Right renal cortex interstitium (tissue), 3 donors: ENCODE data around the gene SOCS6. TPM values are rescaled to one million over a fixed set of nuclear protein-coding genes. Genes with fewer than 3 reads are reported as not detected.
"Not testable (repeated sequence)": the region's sequence is repeated elsewhere in the genome, so short reads cannot be mapped to it uniquely, and the experiment has no call there.

ENCODE experiments used
- DNase-seq, 3 donors: peaks; one replicate each; pipeline ENCODE4 v3.0.0-alpha.2; 2013; ENCODE audit warnings: low read depth in 3 of 3, low spot score in 2 of 3
- polyA plus RNA-seq, 3 donors: library from polyadenylated mRNA; unstranded; fragments of 120-200 nt; gene quantifications; one replicate each; pipeline ENCODE4 v1.2.1, GENCODE V29; 2013; ENCODE audit not compliant: insufficient read length in 3 of 3

SOCS6 gene
- polyA plus RNA-seq, 3 donors: 32.5 to 33.4 (median 33.0) TPM

DNA sequence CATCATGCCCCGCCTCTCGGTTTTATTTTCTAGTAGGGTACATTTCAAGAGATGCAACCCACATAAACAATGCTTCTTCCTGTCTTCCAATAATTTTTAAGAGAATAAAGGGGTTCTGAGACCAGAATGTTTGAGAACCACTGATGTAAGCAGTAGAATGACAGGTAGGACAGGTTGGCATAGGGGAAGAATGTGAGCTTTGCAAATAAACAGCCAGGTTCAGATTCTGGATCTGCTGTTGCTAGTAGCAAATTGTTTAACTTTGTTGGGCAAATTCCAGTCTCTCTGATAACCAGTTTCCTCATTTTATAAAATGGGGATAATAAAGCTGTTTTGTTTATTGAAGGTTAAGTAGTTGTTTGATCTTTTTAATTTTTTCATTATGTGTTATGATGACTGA, 32.8 kb downstream of the SOCS6 start:
- DNase-seq: no peak

GRCh38 chr18:70322385-70322784, 33.5 kb downstream of the SOCS6 start:
- DNase-seq: no peak

DNA sequence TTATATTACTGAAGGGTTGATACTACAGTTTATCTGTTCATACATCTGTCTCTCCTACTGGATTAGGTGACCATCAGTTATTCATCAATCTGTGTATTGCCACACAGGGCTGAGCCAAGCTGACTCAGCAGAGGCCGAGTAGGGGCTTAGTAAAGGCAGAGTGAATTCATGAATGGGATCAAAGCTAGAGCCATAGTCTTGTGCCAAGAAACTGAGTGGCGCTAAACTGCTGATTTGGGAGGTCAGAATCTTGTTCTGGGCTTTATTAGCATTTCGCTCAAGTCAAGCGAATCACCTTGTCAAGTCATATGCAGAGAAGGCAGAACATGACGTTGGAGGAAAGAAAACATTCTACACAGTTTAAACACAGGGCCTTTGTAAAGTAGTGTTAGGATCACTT, 34.1 kb downstream of the SOCS6 start:
- no peak for DNase-seq

DNA sequence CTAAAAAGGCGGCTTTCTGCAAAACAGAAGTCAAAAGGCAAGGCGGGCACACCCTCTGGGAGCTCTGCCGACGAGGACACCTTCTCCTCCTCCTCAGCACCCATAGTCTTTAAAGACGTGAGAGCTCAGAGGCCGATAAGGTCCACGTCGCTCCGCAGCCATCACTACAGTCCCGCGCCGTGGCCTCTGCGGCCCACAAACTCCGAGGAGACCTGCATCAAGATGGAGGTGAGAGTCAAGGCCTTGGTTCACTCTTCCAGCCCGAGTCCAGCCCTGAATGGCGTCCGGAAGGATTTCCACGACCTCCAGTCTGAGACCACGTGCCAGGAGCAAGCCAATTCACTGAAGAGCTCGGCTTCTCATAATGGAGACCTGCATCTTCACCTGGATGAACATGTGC, 36.1 kb downstream of the SOCS6 start:
- no peak for DNase-seq

- DNase-seq: no peak
Measured at GRCh38 chr18:70326255-70326654, 37.4 kb downstream of the SOCS6 start.

DNA sequence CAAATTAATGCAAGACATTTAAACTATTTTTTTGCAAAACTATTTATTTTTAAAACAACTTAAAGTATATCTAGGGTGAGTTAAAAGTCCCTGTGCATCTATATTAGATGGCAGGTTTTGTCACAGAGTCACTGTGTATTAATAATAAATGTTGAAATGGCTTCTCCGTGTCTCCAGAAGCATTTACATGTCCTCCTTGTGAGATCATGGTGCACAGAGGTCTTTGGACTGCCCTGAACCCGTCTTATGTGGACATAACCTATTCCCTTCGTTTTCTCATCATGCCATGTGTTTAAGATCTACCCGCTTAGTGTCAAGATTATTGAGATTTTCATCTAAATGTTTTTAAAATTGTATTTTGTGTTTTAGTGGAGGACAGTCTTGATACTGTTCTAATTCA, 39.3 kb downstream of the SOCS6 start:
- no peak for DNase-seq

DNA sequence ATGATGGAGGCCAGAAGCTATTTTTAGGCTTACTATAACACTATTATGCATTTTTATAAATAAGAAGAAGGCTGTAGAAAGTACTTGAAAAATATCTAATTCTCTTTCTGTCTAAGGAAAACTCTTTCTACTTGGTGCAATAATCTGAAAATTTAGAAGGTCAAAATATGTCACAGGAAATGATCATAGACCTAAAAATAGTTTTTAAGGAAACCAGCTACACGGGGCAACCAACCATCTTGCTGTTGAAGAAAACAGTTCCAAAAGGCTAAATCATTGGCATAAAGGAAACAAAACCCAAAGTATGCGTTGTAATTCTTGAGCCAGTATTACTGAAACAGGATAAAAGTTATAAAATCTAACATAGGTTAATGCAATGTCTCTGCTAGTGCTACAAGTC, 40.2 kb downstream of the SOCS6 start:
- no peak for DNase-seq

DNA sequence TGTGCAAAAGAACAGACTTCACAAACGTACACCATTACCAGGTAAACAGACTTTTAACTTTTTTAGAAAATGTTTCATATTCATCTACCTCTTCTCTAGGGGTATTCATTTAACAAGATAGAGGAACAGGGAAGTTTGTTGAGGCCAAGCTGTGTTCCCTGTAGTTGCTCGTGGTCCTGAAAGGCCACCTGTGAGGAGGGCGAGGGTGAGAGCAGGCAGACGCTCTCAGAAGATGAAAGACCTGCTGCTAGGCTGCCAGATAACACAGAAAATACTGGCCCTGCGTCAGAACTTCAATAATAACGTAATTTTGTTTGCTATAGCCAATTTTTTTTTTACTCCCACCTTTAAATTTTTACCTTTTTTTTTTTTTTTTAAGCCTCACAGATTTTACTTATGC, 42.0 kb downstream of the SOCS6 start:
- DNase-seq: no peak

GRCh38 chr18:70331456-70332097, 42.7 kb downstream of the SOCS6 start:
- no peak for DNase-seq

DNA sequence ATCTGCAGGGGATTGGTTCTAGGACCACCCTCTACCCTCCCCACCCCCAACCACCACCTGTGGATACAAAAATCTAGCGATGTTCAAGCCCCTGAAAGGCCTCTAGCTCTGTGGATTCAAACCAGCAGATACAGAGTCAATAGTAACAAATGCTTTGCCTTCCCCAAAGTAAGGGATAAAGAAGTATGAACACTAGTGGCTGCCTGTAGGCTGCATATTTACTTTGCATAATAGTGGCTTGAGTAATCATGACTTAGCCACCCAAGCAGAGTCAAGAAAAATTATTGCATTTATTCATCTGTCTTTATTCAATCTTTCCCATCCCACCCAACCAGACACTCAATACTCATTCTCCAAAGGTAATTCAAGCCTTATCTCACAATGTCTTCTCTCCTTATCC, 43.8 kb downstream of the SOCS6 start:
- no peak for DNase-seq

DNA sequence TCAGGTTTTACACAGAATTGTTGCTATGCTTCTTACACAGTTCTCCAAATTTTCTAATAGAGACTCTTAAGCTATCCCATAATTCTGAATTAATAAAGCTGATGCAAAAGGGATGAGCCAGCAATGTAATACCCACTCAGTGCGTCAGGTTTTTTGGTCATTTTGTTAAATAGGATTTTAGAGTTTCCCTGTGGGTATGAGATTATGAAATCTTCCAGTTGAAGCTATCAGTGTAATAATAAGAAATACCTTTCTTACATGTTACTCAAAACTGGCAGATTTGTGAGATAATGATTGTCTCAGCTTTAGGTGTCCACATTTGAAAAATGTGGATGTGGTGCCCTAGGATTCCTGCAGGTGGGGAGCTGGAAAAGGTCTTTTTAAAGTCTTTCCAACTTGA, 44.5 kb downstream of the SOCS6 start:
- no peak for DNase-seq

DNA sequence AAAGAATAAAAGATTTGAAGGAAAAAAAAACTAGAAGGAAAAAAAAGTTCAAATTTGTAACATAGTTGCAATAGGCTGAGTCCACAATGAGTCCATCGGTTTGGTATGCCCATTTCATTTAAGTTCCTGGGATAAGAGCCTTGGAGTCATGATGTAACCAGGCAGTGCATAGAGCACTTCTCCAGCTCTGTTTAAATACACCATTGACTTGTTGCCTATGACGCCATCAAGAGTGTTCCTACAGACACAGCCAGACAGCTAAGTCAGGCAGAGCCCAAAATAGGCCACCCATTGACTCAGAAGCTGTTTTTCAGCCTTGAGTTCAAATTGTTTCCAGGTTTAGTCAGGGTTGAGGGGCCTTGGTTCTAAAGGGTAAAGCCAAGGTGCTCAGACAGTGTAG, 44.9 kb downstream of the SOCS6 start:
- DNase-seq: no peak

- no peak for DNase-seq
Measured at GRCh38 chr18:70334264-70334663, 45.4 kb downstream of the SOCS6 start.

DNA sequence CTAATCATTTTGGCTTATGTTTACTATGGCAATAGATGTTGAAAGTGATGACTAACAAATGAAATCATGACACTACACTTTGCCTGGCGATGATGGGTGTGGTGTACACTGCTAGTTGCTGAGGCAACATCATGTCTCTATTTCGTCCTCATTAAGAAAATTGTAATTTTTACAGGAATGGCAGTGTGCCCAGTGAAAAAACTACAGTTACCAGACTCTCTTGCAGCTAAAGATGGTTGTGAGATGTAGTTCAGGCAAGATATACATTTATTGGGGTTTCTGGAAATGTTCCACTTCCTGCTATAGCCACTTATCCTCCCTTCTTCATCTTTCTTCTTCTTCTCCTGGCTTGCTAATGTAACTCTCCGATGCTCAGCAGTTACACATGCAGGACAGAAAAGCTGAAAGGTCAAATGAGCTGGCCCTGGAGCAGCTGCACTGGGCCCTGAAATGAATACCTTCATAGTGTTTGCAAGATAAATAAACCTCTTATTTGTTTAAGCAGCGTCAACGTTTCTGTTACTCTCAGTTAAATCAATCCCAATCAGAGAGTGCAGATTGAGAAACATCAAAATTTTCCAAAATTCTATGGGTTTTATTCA, 46.0 kb downstream of the SOCS6 start:
- no peak for DNase-seq

DNA sequence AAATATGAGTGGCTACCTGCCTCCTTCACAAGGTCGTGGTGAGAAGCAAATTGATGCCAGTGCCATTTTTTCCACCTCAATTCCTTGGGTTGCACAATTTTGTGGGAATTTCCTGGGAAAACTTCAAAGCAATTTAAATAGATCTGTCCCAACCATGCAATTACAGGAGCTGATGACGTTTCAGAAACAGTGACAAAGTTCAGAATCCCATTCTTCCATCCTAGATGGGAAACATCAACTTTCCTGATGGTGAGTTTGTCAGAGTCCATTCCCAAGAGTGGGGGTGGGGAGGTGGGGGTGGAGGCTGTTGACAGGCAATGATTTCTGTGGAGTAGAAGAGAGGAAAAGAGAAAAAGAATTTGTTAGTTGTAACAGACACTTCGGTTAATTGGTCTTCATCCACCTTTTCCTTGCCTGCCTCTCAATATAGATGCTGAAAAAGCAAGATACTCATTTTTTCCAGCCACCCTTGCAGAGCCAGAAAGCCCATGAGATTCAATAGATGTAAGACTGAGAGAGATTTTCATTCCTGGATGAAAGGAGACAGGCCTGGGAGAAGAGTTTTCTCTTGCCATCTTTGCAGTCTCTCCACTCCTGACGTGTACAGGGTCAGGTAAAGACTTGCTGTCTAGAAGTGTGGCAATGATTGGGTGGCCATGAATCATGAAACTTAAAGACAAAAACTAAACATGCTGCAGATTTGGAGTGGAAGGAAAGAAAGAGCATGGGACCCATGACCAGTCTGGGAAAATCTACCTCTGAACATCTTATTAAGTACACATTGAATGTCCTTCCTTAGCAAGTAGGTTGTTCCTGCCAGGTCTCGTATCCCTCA, 47.3 kb downstream of the SOCS6 start:
- no peak for DNase-seq

DNA sequence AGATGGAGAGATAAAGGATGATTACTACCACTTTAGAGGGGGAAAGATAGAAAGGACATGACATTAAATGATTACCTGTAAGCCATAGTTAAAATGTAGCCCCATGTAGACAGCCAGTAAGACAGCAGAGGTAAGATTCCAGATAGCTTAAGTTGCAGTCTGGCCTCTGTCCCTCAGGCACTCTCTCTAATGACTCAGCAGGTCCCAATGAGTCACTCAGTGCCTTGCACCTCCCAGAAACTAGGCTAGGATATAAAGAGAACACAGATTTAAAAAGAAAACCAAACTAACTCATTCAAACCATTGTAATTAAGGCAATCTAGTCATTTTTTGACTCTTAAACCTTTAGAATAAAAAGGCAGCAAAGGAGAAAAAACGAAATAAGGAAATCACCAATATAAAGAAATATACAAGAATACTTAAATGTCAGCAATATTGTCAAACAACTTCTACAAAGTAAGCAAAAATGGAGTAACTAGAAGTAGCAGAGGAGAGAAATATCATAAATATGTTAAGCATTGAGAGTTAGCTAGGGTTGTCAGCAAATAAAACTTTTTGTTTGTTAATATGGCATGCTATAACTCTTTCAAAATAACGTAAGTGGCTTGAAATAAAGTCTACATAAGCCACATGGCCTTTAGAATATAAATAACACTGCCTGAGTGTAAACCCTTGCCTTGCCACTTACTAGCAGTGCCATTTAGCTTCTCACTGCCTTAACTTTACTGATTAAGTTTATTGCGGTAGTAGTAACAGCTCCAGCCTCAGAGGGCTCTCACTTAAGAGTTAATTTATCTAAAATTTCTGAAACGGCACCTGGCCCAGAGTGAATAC, 48.5 kb downstream of the SOCS6 start:
- DNase-seq: no peak

- no peak for DNase-seq
Measured at GRCh38 chr18:70338890-70339289, 50.0 kb downstream of the SOCS6 start.

GRCh38 chr18:70339915-70340314, 51.1 kb downstream of the SOCS6 start:
- DNase-seq: no peak

GRCh38 chr18:70348481-70348880, 59.6 kb downstream of the SOCS6 start:
- not testable (repeated sequence) for DNase-seq

- no peak for DNase-seq
Measured at GRCh38 chr18:70349316-70349715, 60.5 kb downstream of the SOCS6 start.

DNA sequence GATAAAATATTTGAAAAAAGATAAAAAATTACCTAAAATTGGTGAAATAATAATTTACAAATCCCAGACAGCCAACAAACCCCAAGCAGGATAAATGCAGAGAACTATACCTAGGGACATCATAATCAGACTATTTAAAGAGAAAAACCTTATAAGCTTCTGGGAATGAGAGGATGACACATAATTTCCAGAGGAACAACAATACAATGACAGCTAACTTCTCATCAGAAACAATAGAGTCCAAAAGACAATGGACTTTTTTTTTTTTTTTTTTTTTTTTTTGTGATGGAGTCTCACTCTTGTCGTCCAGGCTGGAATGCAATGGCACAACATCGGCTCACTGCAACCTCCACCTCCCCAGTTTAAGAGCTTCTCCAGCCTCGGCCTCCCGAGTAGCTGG, 65.2 kb downstream of the SOCS6 start:
- no peak for DNase-seq
